H1 (cell line): ENCODE data around the gene C2CD3. TPM values are rescaled to one million over a fixed set of nuclear protein-coding genes. Genes with fewer than 3 reads are reported as not detected.

Experiments used
- BRCA1 ChIP-seq: IDR thresholded peaks from 2 replicates; pipeline ENCODE4 v1.6.1; 2012; ENCODE audit warnings: low read depth, low read length, improper control_type of control experiment
- CTCF ChIP-seq, 3 experiments: IDR thresholded peaks; 1 replicate in 2 of 3; 2 replicates in 1 of 3; pipeline versions ENCODE4 v1.5.1 to v1.6.1; 2011; ENCODE audit warnings: low read length in 3 of 3, mild to moderate bottlenecking in 3 of 3, inconsistent platforms in 2 of 3, low read depth in 1 of 3, moderate library complexity in 1 of 3; ENCODE audit not compliant: insufficient read depth in 1 of 3; ENCODE audit errors: control extremely low read depth in 1 of 3
- JUN ChIP-seq: IDR thresholded peaks from 2 replicates; pipeline ENCODE4 v1.6.1; 2011; ENCODE audit warnings: low read depth, mild to moderate bottlenecking, improper control_type of control experiment, low read length
- POLR2AphosphoS5 ChIP-seq: IDR thresholded peaks from 2 replicates; pipeline ENCODE4 v1.6.1; 2011; ENCODE audit warnings: low read depth, low read length
- TAF7 ChIP-seq: optimal IDR thresholded peaks from 2 replicates; pipeline ENCODE3; 2011; ENCODE audit warnings: low read depth, mild to moderate bottlenecking, inconsistent platforms, low read length, moderate library complexity, borderline replicate concordance
- YY1 ChIP-seq: IDR thresholded peaks from 2 replicates; pipeline ENCODE4 v1.6.1; 2011; ENCODE audit warnings: low read depth, mild to moderate bottlenecking, low read length
- polyA plus RNA-seq, 7 experiments: library from polyadenylated mRNA; depleted of rRNA in 3 of 7; stranded (reverse) in 5 of 7; unstranded in 2 of 7; fragments of >200 nt in 5 of 7; fragments of 200-250 nt in 2 of 7; gene quantifications; 1 replicate in 5 of 7; 2 replicates in 1 of 7; 4 replicates in 1 of 7; pipeline versions ENCODE4 v1.2.1 to v1.2.3, GENCODE V29; 2011 to 2013; ENCODE audit warnings: missing spikeins in 2 of 7, mixed read lengths in 2 of 7
- total RNA-seq: library from RNA; stranded (reverse); fragmentation: NEBNext Ultra II Directional; extraction: Animal tissue kit (Norgen Biotek cat#: 25700); gene quantifications from 2 replicates; pipeline ENCODE4 v1.2.1, GENCODE V29; 2021

The C2CD3 gene
- total and polyA plus RNA-seq, 2 of the 8 experiments (the other 6 are each of a cell fraction or from before 2014, with no cell fraction given) = 11.0 to 29.1 TPM

GRCh38 chr11:73995247-73995646 is 175.6 kb downstream of the C2CD3 start (continued):
- no peak for TF ChIP-seq BRCA1
- TF ChIP-seq CTCF (IDR thresholded peaks at IDR 0.05; ENCODE audit: control extremely low read depth in 1 of 3, insufficient read depth in 1 of 3, low read depth in 1 of 3, low read length in 3 of 3) = no peak
- no peak for TF ChIP-seq POLR2AphosphoS5
- no peak for TF ChIP-seq TAF7
- TF ChIP-seq YY1 = no peak
- no peak for TF ChIP-seq JUN
- TF ChIP-seq, all 59 proteins: peak for 0
